Activated CD4-positive, alpha-beta memory T cell treated with anti-CD3 and anti-CD28 coated beads, Interleukin-2, amount 10 ng/mL, durations not matched to agents 7 days and 5 days (primary cell): ENCODE measurements around the gene CEBPB. TPM values are rescaled to one million over a fixed set of nuclear protein-coding genes. Genes with fewer than 3 reads are reported as not detected.

ENCODE experiments used
- CTCF ChIA-PET: fragments of 350-600 bp; sonication (Branson Sonifier 250); formaldehyde crosslinking; loops from one replicate; lab custom pipeline; 2021; ENCODE audit warnings: antibody characterized with exemption, inconsistent platforms; lab: Charles Lee
- POLR2A ChIA-PET: fragments of 350-600 bp; sonication (Branson Sonifier 250); formaldehyde crosslinking; loops from one replicate; lab custom pipeline; 2021; ENCODE audit warnings: antibody characterized with exemption; lab: Charles Lee
- DNase-seq: peaks from one replicate; pipeline ENCODE4 v3.0.0-alpha.2; 2020
- H3K27ac Mint-ChIP-seq: one replicate; pipeline ENCODE4 v1.8.0; 2021; ENCODE audit warnings: mild to moderate bottlenecking, mixed read lengths
- H3K27me3 Mint-ChIP-seq: one replicate; pipeline ENCODE4 v1.8.0; 2021; ENCODE audit warnings: mixed read lengths
- H3K36me3 Mint-ChIP-seq: one replicate; pipeline ENCODE4 v1.8.0; 2021; ENCODE audit warnings: low read depth, mixed read lengths
- H3K4me1 Mint-ChIP-seq: one replicate; pipeline ENCODE4 v1.8.0; 2021; ENCODE audit warnings: mixed read lengths
- H3K4me3 Mint-ChIP-seq: one replicate; pipeline ENCODE4 v1.8.0; 2021; ENCODE audit warnings: mild to moderate bottlenecking, mixed read lengths
- H3K9me3 Mint-ChIP-seq: one replicate; pipeline ENCODE4 v1.8.0; 2021; ENCODE audit warnings: mixed read lengths
- total RNA-seq, 2 experiments: library from RNA; stranded (reverse); gene quantifications; one replicate each; pipeline ENCODE4 v1.2.3, GENCODE V29; 2021

CEBPB gene
- 10 to 100 TPM; 36.5 to 37.5 TPM for total RNA-seq

DNA sequence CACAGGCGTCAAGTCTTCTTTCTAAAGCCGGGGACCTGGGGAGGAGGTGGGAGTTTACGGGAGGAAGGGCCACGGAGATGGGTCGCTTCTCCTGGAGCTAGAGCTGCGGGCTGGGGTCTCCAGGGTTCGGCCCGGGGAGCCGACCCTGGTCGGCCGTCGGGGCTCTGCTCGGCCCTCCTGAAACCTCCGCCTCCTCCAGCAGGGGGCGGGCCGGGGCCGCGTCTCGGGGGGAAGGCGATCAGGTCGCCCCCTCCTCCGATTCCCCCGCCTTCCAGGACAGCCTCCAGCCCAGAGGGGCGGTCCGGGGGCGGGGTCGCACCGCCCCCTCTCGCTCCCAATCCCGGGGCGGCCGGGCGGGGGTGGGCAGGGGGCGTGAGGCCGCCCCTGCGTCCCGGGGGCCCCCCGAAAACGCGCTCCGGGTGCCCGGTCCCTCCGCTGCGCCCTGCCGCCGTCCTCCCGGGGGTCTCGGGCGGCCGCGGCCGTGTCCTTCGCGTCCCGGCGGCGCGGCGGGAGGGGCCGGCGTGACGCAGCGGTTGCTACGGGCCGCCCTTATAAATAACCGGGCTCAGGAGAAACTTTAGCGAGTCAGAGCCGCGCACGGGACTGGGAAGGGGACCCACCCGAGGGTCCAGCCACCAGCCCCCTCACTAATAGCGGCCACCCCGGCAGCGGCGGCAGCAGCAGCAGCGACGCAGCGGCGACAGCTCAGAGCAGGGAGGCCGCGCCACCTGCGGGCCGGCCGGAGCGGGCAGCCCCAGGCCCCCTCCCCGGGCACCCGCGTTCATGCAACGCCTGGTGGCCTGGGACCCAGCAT, at the start of gene CEBPB:
CEBPB (plus strand) TSS at position 580 of the 814 bp plus-strand sequence; CDS start at position 784, 204 bp downstream.
- Mint-ChIP-seq H3K27me3 (peaks cover 8% of the 10 kb centered on the region), H3K9me3 (no peaks in the 10 kb centered on the region), H3K36me3 (peaks cover 23% of the 10 kb centered on the region), H3K4me3 (peak within 1 kb of the TSS; percentile 81), H3K4me1 (peaks cover 34% of the 10 kb centered on the region), H3K27ac (peak within 1 kb of the TSS; percentile 91)
- CTCF ChIA-PET = interaction anchor here (0.7 to 5.7 kb wide), 10 partner anchors 8 to 604 kb away, joined by 3 to 82 read pairs (median 6); partner anchors contain the start of gene BCAS4
- POLR2A ChIA-PET = interaction anchor here (0.7 to 2.4 kb wide), 17 partner anchors 12 to 389 kb away, joined by 3 to 15 read pairs (median 4); no protein-coding TSS in a partner anchor
- DNase-seq = peak; percentile 87

DNA sequence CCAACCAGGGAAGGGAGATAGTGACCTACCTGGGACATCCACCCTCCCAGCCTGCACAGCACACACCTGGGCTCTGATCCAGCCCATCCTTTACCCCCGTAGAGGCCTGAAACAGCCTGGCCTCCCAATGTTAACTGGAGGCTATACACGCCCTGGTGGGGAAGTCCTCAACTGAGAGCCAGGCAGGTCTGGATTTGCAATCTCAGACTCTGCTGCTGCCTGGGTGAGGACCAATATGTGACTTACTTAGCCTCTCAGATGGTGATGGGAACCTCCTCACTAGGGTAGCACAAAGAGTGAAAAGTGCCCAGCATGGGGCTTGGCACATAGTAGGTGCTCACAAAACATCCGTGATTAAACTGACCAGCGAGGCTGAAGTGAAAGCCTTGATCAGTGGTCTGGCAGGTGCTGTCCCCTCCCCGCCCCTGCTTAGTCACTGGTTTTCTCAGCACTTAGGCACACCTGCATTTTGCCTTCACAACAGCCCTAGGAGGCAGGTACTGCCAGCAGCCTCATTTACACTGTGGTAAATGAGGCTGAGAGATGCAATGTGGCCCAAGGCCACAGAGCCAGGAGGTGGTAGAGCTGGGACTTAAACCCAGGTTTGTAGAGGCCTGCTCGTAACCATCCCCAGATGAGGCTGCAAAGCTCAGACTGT, 49.5 kb upstream of the CEBPB start:
- CTCF ChIA-PET = no interaction called here
- POLR2A ChIA-PET = interaction anchor here (0.9 to 4.0 kb wide), 2 partner anchors 9 to 12 kb away, joined by 3 to 17 read pairs; partner anchors contain the start of gene PEDS1

DNA sequence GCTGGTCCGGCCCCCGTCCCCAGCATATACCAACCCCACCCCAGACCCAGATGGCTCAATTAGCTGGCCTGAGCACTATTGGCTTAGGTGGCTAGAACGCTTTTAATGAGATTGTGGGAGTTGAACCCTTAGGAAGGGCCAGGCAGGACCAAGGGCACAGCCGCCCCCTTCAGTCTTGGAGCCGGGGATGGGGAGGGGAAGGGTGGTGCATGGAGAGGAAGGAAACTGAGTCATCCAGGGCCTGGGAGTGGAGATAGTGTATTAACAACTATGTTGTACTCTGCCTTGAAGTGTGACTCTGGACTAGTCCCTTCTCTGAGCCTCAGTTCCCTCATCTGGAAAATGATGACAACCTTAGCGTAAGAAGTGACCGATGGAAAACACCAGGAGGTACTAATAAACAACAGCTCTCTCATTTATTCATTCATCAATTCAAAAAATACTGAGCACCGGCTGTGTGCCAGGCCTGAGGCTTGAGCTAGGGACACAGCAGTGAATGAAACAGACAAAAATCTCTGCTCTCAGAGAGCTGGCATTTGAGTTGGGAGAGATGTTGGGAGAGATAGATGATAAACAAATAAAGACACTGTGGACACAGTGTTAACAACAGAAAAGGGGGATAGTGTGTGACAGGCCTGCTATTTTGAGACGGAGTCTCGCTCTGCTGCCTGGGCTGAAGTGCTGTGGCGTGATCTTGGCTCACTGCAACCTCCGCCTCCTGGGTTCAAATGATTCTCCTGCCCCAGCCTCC, 48.6 kb upstream of the CEBPB start:
- Mint-ChIP-seq H3K27ac (peak overlapping the region; percentile 17), H3K4me1 (peaks cover 40% of the 10 kb centered on the region), H3K36me3 (peaks cover 59% of the 10 kb centered on the region), H3K27me3 (no peaks in the 10 kb centered on the region), H3K9me3 (no peaks in the 10 kb centered on the region), H3K4me3 (no peak overlapping the region)
- DNase-seq = no peak
- CTCF ChIA-PET = no interaction called here
- POLR2A ChIA-PET = interaction anchor here (0.9 to 4.0 kb wide), 2 partner anchors 8 to 11 kb away, joined by 3 to 17 read pairs; partner anchors contain the start of gene PEDS1

More for the DNA sequence above, 49.5 kb upstream of the CEBPB start:
- Mint-ChIP-seq H3K27ac (no peak overlapping the region), H3K4me1 (peaks cover 32% of the 10 kb centered on the region), H3K9me3 (no peaks in the 10 kb centered on the region), H3K27me3 (no peaks in the 10 kb centered on the region), H3K4me3 (no peak overlapping the region), H3K36me3 (peaks cover 51% of the 10 kb centered on the region)
- no peak for DNase-seq

DNA sequence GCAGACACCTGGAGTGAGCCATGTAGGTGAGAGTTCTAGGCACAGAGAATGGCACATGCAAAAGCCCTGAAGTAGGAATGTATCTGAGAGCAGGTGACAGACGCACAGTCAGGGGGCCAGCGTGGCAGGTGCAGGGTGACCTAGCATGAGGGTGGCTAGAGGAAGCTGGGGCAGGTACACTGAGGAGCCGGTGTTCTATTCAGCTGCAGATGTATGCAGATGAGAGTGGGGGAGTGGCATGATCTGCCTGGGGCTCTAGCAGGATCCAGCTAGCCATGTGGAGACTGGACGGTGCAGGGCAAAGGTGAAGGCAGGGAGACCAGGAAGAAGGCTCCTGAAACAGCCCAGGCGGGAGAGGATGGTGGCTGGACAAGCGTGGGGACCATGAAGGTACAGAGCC, 47.8 kb upstream of the CEBPB start:
- H3K4me3 Mint-ChIP-seq = no peak overlapping the region
- H3K27me3 Mint-ChIP-seq = no peaks in the 10 kb centered on the region
- peak overlapping the region; percentile 40 for H3K27ac Mint-ChIP-seq
- POLR2A ChIA-PET = interaction anchor here (4.0 kb wide), 1 partner anchor 10 kb away, joined by 17 read pairs; the partner anchor contains the start of gene PEDS1
- CTCF ChIA-PET = no interaction called here
- no peak for DNase-seq
- H3K36me3 Mint-ChIP-seq = peaks cover 61% of the 10 kb centered on the region
- peaks cover 46% of the 10 kb centered on the region for H3K4me1 Mint-ChIP-seq
- H3K9me3 Mint-ChIP-seq = no peaks in the 10 kb centered on the region

DNA sequence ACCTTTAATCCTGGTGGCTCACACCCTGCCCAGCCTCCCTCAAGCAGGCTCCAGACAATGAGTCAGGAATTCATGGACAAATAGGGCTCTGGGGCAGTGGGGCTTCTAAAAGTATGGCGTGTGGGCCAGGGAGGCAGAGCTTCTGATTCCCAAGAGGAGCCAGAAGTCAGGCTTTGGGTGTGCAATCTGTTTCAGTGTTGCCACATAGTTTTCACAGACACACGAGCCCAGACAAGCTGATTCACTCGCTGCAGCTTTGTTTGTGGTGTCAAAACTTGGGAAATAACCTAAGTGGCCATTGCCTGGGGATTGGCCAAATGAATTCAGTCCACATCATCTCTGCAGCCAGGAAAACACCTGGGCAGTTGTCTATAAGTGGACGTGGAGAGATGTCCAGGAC, 46.3 kb upstream of the CEBPB start:
- peaks cover 61% of the 10 kb centered on the region for H3K4me1 Mint-ChIP-seq
- H3K9me3 Mint-ChIP-seq = no peaks in the 10 kb centered on the region
- ChIA-PET POLR2A (interaction anchor here (1.2 to 1.6 kb wide), 3 partner anchors 8 to 29 kb away, joined by 4 to 7 read pairs (median 5); partner anchors contain the start of gene PEDS1), CTCF (interaction anchor here (1.3 to 1.4 kb wide), 3 partner anchors 9 to 25 kb away, joined by 3 to 5 read pairs (median 4); partner anchors contain the start of gene PEDS1)
- H3K4me3 Mint-ChIP-seq = no peak overlapping the region
- no peaks in the 10 kb centered on the region for H3K27me3 Mint-ChIP-seq
- peaks cover 68% of the 10 kb centered on the region for H3K36me3 Mint-ChIP-seq
- H3K27ac Mint-ChIP-seq = peak overlapping the region; percentile 26
- DNase-seq = no peak

DNA sequence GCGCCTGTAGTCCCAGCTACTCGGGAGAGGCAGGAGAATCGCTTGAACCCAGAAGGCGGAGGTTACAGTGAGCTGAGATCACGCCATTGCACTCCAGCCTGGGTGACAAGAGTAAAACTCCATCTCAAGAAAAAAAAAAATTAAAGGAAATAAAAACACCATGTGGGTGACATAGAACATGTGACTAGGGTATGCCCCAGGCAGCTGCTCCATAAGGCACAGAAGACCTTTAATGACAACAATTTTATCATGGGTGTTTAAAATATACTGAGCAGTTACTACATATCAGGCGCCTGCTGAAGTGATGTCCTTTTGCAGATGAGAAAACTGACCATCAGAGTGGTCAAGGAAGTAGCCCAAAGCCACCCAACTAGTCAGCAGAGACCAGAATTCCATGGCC, 45.1 kb upstream of the CEBPB start:
- Mint-ChIP-seq H3K27ac (peak overlapping the region; percentile 96), H3K4me1 (peaks cover 70% of the 10 kb centered on the region)

DNA sequence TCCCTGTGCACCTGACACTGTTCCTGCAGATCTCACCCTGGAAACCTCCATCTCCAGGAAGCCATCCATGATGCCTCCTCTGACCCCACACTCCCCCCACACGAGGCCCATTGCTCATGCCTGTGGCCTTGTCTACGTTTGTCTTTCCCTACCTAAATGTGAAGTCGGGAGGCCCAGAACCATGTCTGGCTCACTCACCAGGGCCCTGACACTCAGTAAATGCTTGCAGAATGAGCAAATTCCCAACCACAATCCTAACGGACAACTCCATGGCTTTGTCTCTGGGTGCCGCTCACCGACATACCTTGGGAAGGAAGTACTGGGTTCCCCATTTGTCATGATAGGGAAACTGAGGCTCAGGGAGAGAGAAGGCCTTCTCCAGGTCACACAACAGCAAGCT, 44.4 kb upstream of the CEBPB start:
- Mint-ChIP-seq H3K4me1 (peaks cover 75% of the 10 kb centered on the region), H3K36me3 (peaks cover 63% of the 10 kb centered on the region), H3K9me3 (no peaks in the 10 kb centered on the region), H3K4me3 (peak overlapping the region; percentile 76), H3K27me3 (no peaks in the 10 kb centered on the region), H3K27ac (peak overlapping the region; percentile 96)
- POLR2A ChIA-PET = interaction anchor here (1.6 to 3.5 kb wide), 2 partner anchors 26 to 36 kb away, joined by 3 to 19 read pairs; no protein-coding TSS in a partner anchor
- CTCF ChIA-PET = interaction anchor here (1.9 kb wide), 1 partner anchor 26 kb away, joined by 9 read pairs; no protein-coding TSS in a partner anchor
- no peak for DNase-seq

More for the DNA sequence above, 45.1 kb upstream of the CEBPB start:
- ChIA-PET POLR2A (interaction anchor here (1.6 kb wide), 2 partner anchors 8 to 25 kb away, joined by 3 to 7 read pairs; partner anchors contain the start of gene PEDS1), CTCF (interaction anchor here (1.1 kb wide), 1 partner anchor 11 kb away, joined by 5 read pairs; no protein-coding TSS in a partner anchor)
- Mint-ChIP-seq H3K27me3 (no peaks in the 10 kb centered on the region), H3K9me3 (no peaks in the 10 kb centered on the region), H3K4me3 (peak overlapping the region; percentile 76), H3K36me3 (peaks cover 64% of the 10 kb centered on the region)
- DNase-seq = no peak

DNA sequence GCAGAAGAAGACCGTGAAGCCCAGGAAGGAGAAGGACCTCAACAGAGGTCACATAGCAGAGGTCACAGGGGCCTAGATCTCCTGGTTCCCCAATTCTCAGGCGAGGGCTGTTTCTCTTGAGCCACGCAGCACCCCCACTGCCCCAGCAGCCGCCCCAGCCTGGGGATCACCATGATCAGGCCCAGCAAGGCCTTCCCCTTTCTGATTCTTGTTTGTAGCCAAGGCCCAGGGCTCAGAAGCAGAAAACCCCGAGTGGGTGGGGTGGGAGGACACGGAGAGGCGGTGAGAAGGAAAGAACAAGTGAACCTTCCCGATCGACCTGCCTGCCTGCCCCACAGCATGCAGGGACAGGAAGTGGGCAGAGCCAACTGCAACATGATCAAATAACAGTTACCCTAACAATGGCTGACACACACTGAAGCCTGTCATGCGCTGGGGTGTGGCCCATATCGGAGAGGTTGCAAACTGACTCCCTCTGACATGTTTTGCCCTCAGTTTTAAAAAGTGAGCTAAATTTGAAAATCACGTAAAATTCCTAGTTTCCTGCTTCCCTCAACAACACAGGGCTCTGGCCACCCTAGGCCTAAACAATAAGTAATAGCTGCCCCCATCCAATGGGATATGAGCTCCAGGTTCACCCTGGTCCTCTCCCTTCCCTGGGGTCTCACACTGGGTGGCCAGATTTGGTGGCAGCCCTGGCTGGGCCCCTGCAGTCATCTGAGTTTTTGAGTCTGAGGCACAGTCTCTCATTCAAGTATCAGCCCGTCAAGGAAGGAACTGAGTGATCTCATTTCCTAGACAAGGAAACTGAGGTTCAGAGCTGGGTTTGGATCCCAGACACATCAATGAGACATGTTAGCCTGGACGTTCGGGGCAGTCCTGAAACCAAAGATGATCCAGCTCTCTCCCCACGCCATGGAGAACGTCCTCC, 43.6 kb upstream of the CEBPB start:
- DNase-seq = peak; percentile 85
- peak overlapping the region; percentile 76 for H3K4me3 Mint-ChIP-seq
- H3K4me1 Mint-ChIP-seq = peaks cover 76% of the 10 kb centered on the region
- peak overlapping the region; percentile 96 for H3K27ac Mint-ChIP-seq
- ChIA-PET CTCF (interaction anchor here (0.7 to 1.9 kb wide), 10 partner anchors 13 to 442 kb away, joined by 3 to 9 read pairs (median 5); partner anchors contain the start of gene CEBPB), POLR2A (interaction anchor here (0.6 to 3.5 kb wide), 14 partner anchors 12 to 553 kb away, joined by 3 to 22 read pairs (median 4); partner anchors contain the start of gene UBE2V1)
- H3K36me3 Mint-ChIP-seq = peaks cover 60% of the 10 kb centered on the region
- H3K27me3 Mint-ChIP-seq = no peaks in the 10 kb centered on the region
- H3K9me3 Mint-ChIP-seq = no peaks in the 10 kb centered on the region

DNA sequence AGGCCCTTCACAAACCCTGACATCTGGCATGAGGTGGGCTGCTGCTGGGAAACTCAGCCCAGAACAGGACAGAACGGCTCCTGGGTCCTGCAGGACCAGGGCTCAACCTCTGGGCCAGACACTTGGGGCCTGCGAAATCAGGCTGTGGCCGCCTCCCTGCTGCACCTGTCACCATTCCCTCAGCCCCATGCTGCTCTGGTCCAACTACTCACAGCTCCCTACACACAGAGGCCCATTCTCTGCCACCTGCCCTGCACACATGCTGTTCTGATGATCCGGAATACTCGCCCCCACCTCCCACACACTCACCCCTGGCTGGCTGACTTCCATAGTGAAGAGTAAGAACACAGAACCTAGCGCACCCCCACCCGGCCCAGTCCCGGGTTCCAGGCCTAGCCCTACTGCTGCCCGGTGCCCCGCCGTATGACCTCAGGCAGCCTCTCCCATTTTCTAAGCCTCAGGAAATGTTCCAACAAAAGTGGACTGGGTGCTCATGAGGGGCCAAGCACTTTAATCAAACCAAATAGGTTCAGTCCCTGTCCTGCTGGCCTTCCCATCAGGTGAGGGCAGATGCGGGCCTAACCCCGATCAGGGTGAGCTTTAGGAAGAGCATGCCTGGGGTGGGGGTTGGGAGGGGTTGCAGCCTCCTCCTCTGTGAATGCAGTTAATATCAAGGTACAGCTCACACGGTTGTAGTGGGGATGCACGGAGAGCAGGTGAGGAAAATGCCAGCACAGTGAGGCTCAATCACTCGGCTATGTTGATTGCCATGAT, 41.0 kb upstream of the CEBPB start:
- H3K9me3 Mint-ChIP-seq = no peaks in the 10 kb centered on the region
- peaks cover 57% of the 10 kb centered on the region for H3K36me3 Mint-ChIP-seq
- ChIA-PET POLR2A (interaction anchor here (1.0 to 3.5 kb wide), 5 partner anchors 8 to 40 kb away, joined by 3 to 22 read pairs (median 3); no protein-coding TSS in a partner anchor), CTCF (interaction anchor here (5.1 kb wide), 1 partner anchor 20 kb away, joined by 38 read pairs; no protein-coding TSS in a partner anchor)
- no peaks in the 10 kb centered on the region for H3K27me3 Mint-ChIP-seq
- H3K4me3 Mint-ChIP-seq = peak overlapping the region; percentile 35
- no peak for DNase-seq
- peak overlapping the region; percentile 63 for H3K27ac Mint-ChIP-seq
- peaks cover 80% of the 10 kb centered on the region for H3K4me1 Mint-ChIP-seq

DNA sequence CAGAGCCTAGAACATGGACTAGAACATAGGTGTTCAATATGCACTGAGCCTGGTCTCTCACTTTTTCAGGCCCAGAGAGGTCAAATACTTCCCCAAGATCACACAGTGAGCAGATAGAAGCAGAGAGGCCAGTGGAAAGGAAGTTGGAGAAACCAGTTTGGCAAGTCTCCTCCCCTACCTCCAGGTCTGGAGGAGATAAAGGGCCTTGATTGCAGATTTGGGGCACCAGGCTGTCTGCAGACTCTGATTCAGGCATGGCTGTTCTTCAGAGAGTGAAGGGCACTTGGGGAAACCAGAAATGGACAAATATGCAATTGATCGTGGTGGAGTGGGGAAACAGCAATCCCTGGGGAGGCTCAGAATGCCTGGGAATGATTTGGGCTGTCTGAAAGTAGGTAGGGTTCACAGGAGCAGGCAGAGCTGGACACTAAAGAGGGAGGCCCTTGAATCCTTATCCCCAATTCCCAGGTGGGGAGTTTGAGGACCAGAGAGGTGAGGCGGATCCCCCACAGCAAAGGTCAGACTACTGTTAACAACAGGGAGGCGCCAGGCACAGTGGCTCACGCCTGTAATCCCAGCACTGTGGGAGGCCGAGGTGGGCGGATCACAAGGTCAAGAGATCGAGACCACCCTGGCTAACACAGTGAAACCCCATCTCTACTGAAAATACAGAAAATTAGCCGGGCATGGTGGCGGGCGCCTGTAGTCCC, 39.4 kb upstream of the CEBPB start:
- H3K36me3 Mint-ChIP-seq = peaks cover 53% of the 10 kb centered on the region
- H3K9me3 Mint-ChIP-seq = no peaks in the 10 kb centered on the region
- no peak for DNase-seq
- ChIA-PET POLR2A (interaction anchor here (1.0 to 4.5 kb wide), 4 partner anchors 9 to 38 kb away, joined by 3 to 73 read pairs (median 3); partner anchors contain the start of gene UBE2V1), CTCF (interaction anchor here (0.8 to 5.1 kb wide), 3 partner anchors 19 to 37 kb away, joined by 3 to 38 read pairs (median 35); partner anchors contain the start of gene UBE2V1)
- H3K4me3 Mint-ChIP-seq = peak overlapping the region; percentile 36
- no peaks in the 10 kb centered on the region for H3K27me3 Mint-ChIP-seq
- H3K4me1 Mint-ChIP-seq = peaks cover 73% of the 10 kb centered on the region
- peak overlapping the region; percentile 70 for H3K27ac Mint-ChIP-seq
